Stimulated activated CD4-positive, alpha-beta T cell treated with anti-CD3 and anti-CD28 coated beads, Interleukin-1b, Interleukin-23, amount 100 ng/mL, for 4 hours (primary cell): ENCODE results near the gene NKAIN1.
"Not testable (repeated sequence)": the region's sequence is repeated elsewhere in the genome, so short reads cannot be mapped to it uniquely, and the experiment has no call there.

Source experiments
- DNase-seq, 2 donors: peaks; one replicate each; pipeline ENCODE4 v3.0.0-alpha.2; 2020; ENCODE audit warnings: low read depth in 2 of 2

Gene NKAIN1

DNA sequence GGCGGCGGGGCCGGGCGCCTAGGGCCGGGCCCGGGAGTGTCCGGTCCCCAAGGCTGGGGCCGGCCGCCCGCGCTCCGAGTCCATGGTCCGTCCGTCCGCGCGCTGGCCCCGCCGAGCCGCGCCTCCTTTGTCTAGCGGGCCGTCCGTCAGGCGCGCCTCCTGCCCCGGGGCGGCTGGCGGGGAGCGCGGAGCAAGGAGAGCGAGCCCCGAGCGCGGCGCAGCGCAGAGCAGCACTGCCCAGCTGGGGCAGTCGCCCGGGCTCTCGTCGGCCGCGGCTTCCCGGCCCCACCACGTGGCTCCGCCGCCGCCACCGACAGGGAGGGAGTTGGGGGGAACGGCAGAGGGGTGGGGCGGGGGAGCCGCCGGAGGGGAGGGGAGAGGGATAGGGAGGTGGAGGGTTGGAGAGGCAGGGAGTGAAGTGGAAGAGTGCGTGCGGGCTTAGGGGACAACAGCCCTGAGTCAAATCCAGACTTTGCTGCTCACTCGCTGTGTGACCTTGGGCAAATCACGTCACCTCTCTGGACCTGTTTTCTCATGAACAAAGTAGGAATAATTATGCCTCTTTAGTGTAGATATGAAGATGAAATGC lies at the start of gene NKAIN1:
NKAIN1 (minus strand) TSS at position 235 of the 589 bp plus-strand sequence. CDS start 340 bp downstream, outside the sequence.
- no peak for DNase-seq

DNA sequence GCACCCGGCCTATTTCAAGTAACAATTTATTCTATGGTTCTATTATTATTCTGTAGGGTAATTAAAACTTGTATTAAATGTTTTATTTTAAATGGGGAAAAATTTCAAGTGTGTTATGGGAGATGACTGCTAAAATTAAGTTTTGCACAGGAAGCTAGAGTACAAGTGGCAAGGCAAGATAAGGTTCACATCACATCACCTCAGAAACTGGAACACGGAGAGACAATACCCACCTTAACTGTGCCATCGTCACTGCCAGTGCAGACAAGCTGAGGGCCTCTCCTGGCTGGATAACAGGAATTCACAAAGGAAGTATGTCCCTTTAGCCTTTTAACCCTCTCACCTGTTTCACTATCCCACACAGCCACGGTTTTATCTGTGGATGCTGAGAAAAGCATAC lies 49.3 kb upstream of the NKAIN1 start:
- DNase-seq: no peak

DNA sequence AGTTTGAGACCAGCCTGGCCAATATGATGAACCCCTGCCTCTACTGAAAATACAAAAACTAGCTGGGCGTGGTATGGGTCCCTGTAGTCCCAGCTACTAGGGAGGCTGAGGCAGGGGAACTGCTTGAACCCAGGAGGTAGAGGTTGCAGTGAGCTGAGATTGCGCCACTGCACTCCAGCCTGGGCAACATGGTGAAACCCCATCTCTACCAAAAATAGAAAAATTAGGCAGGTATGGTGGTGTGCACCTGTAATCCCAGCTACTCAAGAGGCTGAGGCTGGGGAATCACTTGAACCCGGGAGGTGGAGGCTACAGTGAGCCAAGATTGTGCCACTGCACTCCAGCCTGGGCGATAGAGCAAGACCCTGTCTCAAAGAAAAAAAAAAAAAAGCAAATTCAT lies 48.1 kb upstream of the NKAIN1 start:
- DNase-seq: not testable (repeated sequence)

DNA sequence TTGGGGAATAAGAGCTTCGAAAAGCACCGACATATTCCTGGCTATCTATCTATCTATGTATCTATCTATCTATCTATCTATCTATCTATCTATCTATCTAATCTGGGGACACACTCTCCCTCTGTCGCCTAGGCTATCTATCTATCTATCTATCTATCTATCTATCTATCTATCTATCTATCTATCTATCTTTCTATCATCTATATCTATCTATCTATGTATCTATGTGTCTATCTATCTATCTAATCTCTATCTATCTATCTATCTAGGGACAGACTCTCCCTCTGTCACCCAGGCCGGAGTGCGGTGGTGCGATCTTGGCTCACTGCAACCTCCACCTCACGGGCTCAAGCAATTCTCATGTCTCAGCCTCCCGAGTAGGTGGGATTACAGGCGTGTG lies 42.7 kb upstream of the NKAIN1 start:
- not testable (repeated sequence) for DNase-seq

DNA sequence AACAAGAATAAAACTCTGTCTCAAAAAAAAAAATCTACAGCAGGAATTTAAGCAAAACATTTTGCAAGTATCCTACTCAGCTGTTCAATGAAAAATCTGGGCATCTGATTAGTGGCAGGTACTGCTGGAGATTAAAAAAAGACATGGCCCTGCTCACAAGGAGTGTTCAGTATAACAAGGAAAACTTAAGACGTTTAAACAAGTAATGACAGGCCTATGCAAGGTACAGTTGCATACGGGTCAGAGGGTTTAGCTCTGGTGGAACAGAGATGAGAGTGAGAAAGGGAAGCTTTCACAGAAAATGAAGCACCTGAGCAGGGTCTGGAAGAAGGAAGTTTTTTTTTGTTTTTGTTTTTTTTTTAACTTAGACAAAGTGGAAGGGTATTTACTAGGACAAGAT lies 33.9 kb upstream of the NKAIN1 start:
- DNase-seq: no peak

DNA sequence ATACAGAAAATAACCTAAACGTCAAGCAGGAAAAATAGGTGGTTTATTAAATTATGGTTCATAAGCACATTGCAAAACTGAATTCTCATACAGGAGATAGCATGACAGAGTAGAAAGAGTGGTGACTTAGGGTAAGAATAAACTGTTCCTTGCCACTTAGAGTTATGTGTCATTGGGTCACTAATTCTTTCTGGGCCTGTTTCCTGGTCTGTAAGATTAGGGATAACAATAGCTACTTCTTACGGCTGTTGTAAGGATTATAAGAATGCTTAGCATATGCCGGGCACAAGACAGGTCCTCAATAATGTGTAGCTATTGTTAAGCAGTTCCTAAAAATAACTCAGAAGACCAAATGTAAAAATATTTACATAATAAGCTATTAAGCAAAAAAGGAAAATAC lies 32.7 kb upstream of the NKAIN1 start:
- DNase-seq: no peak

DNA sequence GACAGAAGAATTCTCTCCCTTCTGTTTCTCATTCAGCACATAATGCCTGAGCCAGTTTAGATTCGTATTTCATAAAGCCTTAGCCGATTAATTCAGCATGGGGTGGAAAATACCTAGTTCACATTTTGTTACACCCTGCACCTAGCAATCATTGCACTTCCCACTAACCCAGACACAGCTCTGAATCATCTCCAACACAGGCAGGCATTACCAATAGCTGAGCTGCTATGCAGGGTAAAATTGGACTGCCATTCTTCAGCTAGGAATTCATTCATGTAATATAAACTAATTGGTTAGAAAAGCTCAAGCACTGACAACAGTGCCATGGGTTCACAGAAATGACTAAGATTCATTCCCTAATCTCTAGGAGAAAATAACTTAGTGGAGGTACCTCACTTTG lies 26.9 kb upstream of the NKAIN1 start:
- no peak for DNase-seq

DNA sequence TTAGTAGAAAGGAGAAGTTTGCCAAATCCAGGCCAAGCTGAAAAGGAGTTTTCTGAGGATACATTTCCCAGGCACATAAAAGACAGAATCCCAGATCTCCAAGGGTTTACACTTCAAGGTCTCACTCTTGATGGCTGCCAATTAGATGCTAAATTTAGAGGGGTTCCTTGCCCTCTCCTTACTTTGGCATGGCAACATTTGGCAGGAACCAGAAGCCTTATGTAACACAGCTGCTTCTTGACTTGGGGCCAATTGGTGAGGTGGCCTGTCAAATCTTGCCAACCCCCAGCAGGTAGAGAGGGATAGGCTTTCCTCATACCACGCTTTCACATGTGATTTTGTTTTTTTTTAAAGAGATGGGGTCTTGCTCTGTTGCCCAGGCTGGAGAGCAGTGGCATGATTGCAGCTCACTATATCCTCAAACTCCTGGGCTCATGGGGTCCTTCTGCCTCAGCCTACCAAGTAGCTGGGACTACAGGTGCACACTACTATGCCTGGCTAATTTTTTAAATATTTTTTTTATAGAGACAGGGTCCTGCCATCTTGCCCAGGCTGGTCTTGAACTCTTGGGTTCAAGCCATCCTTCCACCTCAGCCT lies 25.2 kb upstream of the NKAIN1 start:
- DNase-seq: no peak

DNA sequence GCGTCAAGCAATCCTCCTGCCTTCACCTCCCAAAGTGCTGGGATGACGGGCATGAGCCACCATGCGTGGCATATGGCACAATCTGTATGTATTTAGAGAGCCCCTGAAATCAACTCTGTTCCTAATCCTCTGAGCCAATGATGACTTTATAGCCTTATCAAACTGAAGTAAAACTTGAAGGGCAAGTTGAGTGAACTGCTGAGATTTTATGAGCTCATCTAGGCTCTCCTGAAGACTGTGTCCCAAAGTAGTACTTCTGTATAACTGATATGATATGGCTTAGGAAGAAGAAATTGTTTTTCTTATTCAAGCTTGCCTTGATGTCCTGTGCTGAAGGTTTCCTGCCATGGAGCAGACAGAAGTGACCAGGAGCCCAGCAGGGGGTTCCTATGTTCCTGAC lies 23.7 kb upstream of the NKAIN1 start:
- no peak for DNase-seq

DNA sequence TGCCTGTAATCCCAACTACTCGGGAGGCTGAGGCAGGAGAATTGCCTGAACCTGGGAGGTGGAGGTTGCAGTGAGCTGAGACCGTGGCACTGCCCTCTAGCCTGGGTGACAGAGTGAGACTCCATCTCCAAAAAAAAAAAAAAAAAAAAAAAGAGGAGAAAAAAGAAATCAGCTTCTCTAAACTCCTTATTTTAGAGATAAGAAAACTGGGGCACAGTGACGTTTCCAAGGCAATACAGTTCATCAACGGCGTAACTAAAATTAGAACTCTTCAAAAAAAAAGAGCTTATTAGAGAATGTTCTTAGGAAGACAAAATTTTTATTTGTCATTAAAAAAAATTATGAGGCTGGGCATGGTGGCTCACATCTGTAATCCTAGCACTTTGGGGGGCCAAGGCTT lies 22.7 kb upstream of the NKAIN1 start:
- not testable (repeated sequence) for DNase-seq

DNA sequence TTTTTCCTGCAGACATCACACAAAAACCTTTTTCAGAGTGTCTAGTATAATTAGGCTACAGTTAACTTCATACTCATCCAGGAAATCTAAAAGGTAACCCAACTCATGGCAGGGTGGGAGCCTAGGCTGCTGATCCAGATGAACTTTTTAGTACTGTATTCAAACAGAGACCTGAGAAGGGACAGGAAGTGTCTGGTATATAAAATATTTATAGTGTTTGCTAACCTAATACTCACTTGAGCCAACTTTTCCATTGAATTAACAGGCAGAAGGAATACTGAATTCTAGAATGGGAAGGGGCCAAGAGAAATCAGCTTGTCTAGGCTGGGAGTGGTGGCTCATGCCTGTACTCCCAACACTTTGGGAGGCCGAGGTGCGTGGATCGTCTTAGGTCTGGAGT lies 22.2 kb upstream of the NKAIN1 start:
- no peak for DNase-seq

DNA sequence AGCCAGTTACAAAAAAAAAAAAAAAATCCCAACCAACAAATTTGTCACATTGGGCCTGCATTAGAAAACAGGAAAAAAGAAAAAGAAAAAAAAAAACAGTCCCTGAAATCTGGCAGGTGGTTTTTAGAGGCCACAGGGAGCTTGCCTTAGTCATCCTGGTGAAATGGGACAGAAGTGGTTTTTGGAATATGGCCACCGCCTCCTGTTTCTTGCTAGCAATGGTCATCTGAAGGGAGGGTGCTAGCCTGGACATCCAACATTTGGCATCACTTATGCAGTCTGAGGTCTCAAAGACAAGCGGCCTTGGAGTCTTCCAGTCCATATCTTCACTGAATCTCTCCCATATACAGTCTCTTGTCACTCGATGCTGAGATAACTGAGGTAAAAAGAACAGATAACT lies 20.1 kb upstream of the NKAIN1 start:
- DNase-seq: no peak

DNA sequence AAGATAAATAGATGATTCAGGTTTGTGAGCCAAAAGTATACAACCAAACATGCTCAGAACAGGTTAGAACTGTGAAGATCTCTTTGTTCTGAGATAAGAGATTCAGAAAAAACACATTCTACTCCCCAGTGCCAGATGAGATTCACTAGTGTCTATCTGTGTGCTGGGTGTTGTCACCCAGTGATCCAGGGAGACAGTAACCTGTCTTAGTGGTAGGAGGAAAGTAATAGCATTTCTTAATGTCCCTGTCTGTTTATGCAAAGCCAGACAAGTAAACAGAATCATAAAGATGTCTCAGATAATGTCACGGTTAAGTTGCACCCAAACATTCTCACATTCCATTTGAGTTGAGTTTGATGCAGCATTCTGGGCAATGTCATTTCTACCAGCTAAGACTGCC lies 18.9 kb upstream of the NKAIN1 start:
- DNase-seq: no peak

DNA sequence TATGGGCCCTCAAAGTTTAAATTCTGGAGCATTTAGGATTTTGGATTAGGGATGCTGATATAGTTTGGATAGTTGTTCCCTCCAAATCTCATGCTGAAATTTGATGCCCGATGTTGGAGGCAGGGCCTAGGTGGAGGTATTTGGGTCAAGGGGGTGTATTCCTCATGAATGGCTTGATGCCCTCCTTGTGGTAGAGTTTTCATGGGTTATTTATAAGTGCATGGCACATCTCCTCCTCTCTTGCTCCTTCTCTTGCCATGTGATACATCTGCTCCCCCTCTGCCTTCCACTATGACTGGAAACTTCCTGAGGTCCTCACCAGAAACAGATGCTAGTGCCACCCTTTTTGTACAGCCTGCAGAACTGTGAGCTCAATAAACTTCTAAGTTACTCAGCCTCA lies 17.5 kb upstream of the NKAIN1 start:
- DNase-seq: no peak

DNA sequence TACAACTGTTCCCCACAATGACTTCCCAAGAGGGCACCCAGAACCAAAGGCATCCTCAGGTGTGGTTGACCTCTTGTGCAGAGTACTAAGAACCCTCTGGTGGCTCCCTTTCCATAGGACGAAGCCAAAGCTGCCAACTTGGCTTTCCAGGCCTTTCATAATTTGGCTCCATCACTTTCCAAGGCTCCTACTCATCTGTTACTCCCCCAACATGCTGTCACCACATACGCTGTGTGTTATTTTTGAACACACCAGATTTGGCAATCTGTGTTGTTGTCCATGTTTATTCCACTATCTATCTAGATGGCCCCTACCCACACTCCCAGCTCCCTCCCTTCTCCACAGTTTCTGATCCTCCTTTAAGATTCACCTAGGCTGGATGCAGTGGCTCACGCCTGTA lies 10.2 kb upstream of the NKAIN1 start:
- no peak for DNase-seq

DNA sequence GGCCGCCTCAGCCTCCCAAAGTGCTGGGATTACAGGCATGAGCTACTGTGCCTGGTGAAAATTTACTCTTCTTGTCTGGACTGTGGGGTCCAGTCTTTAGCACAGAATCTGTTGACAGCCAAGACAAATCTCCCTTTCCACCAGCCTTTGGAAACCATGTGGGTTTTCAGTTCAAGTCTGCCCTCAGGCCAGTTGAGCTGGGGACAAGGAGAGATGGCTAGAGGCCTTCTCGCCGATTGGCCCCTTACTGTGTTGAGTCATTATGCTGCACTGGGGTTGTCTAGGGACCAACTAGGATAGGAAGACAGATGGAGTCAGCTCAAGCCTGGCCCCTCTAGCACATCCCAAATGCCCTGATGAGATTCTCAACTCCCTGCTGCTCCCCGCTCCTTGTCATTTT lies 8.6 kb upstream of the NKAIN1 start:
- no peak for DNase-seq

DNA sequence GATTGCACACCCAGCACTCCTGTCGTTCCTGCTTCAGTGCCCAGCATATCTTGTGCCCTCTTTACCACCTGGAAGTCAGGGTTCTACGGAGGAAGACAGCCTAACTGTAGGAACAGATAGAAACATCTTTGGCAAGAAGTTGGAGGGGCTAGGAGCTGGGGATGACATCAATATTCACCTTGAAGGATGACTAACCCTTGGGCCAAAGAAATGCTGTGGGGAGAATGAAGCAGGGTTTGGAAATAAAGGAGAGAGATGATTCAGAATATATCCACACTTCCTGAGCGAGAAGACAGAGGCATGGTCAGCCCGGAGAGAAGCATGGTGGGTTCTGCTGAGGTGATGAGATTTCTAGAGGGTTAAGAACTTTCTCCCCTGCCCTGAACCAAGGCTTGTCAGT lies 4.6 kb upstream of the NKAIN1 start:
- DNase-seq: no peak

DNA sequence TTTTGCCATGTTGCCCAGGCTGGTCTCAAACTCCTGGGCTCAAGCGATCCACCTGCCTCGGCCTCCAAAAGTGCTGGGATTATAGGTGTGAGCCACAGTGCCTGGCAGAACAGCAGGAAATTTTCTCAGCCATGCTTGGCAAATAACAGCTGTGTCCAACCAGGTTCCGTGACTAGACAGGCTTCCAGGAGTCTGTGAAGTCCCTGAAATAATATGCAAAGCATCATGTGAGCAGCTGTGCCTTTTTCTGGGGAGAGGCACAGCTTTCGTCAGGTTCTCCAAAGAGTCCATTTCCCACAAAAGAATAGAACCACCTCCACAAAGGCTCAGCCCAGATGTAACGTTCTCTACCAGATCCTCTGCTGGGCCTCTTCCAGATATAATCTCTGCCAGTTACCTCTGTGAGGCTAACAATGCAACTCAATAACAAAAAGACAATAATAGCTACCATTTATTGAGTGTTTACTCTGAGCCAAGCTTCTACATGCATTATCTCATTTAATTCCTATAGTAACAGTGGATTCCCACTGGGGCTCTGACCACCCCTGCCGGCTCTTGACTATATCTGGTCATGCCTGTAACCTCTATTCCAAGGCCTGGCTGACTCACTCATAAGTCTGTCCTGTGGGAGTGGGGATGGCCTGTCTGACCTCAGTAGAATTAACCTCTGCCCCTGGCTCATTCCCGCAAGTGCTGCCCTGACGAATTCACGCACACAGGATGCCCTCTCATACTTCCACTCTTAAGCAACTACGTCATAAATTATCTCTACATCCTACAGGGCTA lies 4.0 kb upstream of the NKAIN1 start:
- DNase-seq: no peak

DNA sequence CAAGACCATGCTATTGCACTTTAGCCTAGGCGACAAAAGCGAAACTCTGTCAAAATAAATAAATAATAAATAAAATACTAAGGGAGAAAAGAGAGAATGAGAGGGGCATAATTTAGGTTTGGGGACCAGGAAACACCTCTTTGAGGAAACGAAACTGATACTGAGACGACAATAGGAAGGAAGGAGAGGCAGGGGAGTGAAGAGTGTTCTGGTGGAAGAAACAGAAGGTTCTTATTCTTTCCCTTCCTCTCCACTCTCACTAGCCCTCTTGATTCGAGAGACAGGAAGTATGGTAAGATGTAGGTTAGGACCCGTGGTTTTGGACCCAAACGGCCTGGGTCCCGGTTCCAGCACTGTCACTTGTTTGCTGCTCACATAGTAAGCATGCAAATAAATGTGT lies 1.6 kb upstream of the NKAIN1 start:
- DNase-seq: no peak

DNA sequence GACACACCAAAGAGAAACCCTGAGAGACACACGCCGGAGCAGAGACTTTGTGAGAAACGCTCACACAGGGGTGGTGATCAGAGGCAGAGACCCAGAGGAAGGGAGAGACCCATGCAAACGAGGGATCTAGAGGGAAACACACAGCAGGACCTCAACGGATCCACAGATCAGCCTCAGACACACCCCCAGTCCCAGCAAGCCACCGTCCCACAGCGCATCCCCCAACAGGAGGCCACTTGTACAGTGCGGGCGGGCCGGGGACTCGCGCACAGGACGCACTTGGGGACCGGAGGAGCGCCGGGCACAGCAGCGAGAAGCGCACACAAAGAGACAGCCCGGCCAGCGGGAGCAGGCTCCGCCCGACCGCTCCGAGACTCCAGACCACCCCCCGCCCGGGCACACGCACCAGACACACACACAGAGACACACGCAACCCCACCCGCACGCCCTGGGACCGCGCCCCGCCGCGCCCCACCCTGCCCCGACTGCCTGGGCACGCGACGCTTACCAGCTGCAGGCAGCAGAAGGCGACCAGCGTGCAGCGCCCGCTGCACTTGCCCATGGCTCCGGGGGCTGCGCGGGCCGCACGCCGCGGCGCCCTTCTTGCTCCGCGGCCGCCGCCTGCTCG lies 587 bp downstream of the NKAIN1 start:
- no peak for DNase-seq

DNA sequence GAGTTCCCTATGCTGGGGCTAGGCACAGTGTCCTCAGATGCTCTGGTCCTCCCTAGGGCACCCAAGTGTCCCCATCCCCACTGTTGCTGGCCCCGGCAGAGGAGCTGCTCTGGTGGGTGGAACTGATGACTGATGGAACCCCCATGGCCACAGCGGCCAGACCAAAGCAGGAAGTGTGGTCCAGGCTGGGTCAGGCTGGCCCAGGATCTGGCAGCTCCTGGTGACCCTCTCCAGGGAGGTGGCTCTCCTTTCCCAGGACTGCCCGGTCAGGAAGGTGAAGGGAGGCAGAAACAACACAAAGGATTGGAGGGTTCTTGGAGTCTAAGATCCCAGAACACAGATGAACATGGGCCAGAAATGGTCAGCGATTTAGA lies 1.1 kb downstream of the NKAIN1 start:
- DNase-seq: no peak

DNA sequence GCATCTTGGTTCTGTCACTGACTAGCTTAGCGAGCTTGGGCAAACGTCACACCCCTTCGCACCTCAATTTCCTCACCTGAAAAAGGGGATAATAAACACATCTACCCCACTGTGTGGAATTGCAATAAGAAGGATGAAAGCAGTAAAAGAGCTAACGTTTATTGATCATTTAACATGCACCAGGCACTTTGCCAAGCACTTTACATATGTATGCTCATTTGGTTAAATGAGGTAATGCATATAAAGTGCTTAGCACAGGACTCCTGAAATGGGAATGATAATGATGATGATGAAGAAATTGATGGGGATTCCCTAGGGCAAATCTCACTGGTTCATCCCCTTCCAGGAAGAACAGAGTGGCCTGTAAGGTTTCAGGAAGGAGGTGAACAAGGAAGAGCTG lies 4.8 kb downstream of the NKAIN1 start:
- DNase-seq: no peak

DNA sequence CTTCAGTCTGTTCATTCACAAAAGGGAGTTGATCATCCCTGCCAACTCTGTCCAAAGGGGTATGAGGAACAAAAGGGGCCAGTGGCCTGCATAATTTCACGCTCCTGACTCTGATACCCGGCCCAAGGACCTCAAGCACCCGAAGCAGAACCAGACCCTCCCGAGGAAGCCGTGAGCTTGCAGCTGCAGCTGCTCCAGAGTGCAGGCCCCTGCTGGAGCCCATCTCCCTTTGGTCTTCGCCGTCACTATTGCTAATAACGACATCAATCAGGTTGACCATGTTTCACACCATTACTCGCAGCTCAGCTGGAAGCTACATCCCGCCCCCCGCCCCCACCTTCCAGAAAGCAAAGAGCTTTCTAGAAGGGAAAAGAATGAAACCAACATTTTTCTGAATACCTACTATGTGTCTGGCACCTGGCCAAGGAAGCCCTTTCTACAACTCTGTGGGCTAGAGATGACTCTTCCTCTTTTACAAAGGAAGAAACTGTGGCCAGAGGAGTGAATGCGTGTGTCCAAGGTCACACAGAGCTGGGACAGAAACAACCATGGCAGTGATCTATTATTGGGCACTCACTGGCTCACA lies 5.5 kb downstream of the NKAIN1 start:
- no peak for DNase-seq
